Stimulated activated CD4-positive, alpha-beta T cell treated with anti-CD3 and anti-CD28 coated beads, Interleukin-15, amount 100 ng/mL, for 1 hour (primary cell): ENCODE results near the gene RTTN.

Source experiments
- DNase-seq, 2 donors: peaks; one replicate each; pipeline ENCODE4 v3.0.0-alpha.2; 2020; ENCODE audit warnings: low read depth in 1 of 2, low spot score in 1 of 2

The RTTN gene

GRCh38 chr18:70086085-70086484 is 119.4 kb downstream of the RTTN start:
- DNase-seq: no peak

- DNase-seq: no peak
Observed at GRCh38 chr18:70085641-70086040, 119.8 kb downstream of the RTTN start.

GRCh38 chr18:70082430-70082829 is 123.1 kb downstream of the RTTN start:
- no peak for DNase-seq

GRCh38 chr18:70078106-70078505 is 127.4 kb downstream of the RTTN start:
- no peak for DNase-seq

- DNase-seq: no peak
Observed at GRCh38 chr18:70075906-70076305, 129.6 kb downstream of the RTTN start.

GRCh38 chr18:70074116-70074515 is 131.4 kb downstream of the RTTN start:
- DNase-seq: no peak

GRCh38 chr18:70073432-70073831 is 132.1 kb downstream of the RTTN start:
- no peak for DNase-seq

- DNase-seq: no peak
Observed at GRCh38 chr18:70072678-70073077, 132.8 kb downstream of the RTTN start.

GRCh38 chr18:70069965-70070364 is 135.5 kb downstream of the RTTN start:
- DNase-seq: no peak

GRCh38 chr18:70069382-70069781 is 136.1 kb downstream of the RTTN start:
- DNase-seq: no peak

- DNase-seq: no peak
Observed at GRCh38 chr18:70068981-70069380, 136.5 kb downstream of the RTTN start.

GRCh38 chr18:70059684-70060083 is 145.8 kb downstream of the RTTN start:
- no peak for DNase-seq

- DNase-seq: no peak
Observed at GRCh38 chr18:70058916-70059315, 146.6 kb downstream of the RTTN start.

- no peak for DNase-seq
Observed at GRCh38 chr18:70047931-70048603, 157.4 kb downstream of the RTTN start.

- no peak for DNase-seq
Observed at GRCh38 chr18:70046796-70047195, 158.7 kb downstream of the RTTN start.

- DNase-seq: no peak
Observed at GRCh38 chr18:70046207-70046606, 159.3 kb downstream of the RTTN start.

GRCh38 chr18:70044632-70045031 is 160.9 kb downstream of the RTTN start:
- DNase-seq: no peak

GRCh38 chr18:70041459-70042050 is 163.9 kb downstream of the RTTN start:
- no peak for DNase-seq

- DNase-seq: no peak
Observed at GRCh38 chr18:70039186-70039585, 166.3 kb downstream of the RTTN start.

- DNase-seq: no peak
Observed at GRCh38 chr18:70037431-70038061, 167.9 kb downstream of the RTTN start.

GRCh38 chr18:70036771-70037347 is 168.6 kb downstream of the RTTN start:
- no peak for DNase-seq

- DNase-seq: no peak
Observed at GRCh38 chr18:70036168-70036567, 169.3 kb downstream of the RTTN start.
